ACC112 (cell line): Measurements from ENCODE around the gene SLC17A3.

Source experiments
- H2AFZ ChIP-seq: fragments of 200-600 bp; sonication (generic); one replicate; pipeline ENCODE4 v1.6.0; 2017; ENCODE audit warnings: antibody characterized with exemption, low read length; ENCODE audit not compliant: unreplicated experiment
- H3K27ac ChIP-seq: fragments of 200-600 bp; sonication (generic); 2 replicates; pipeline ENCODE4 v1.5.1; 2014; ENCODE audit warnings: low read depth, mild to moderate bottlenecking, antibody characterized with exemption, low read length, moderate library complexity
- H3K27me3 ChIP-seq: fragments of 200-600 bp; sonication (generic); 2 replicates; pipeline ENCODE4 v1.6.1; 2014; ENCODE audit warnings: mild to moderate bottlenecking, antibody characterized with exemption, low read length, moderate library complexity, mixed read lengths; ENCODE audit not compliant: insufficient read depth
- H3K36me3 ChIP-seq: fragments of 200-600 bp; sonication (generic); 2 replicates; pipeline ENCODE4 v1.6.1; 2016; ENCODE audit warnings: mild to moderate bottlenecking, antibody characterized with exemption, low read length, moderate library complexity, mixed read lengths; ENCODE audit not compliant: insufficient read depth
- H3K4me1 ChIP-seq: fragments of 200-600 bp; sonication (generic); one replicate; pipeline ENCODE4 v1.6.1; 2016; ENCODE audit warnings: low read length, mixed read lengths; ENCODE audit not compliant: insufficient read depth, unreplicated experiment, control insufficient read depth
- H3K4me3 ChIP-seq: fragments of 200-600 bp; sonication (generic); 2 replicates; pipeline ENCODE4 v1.5.1; 2014; ENCODE audit warnings: mild to moderate bottlenecking, low read depth, low read length
- H3K79me2 ChIP-seq: fragments of 200-600 bp; sonication (generic); one replicate; pipeline ENCODE4 v1.6.0; 2016; ENCODE audit warnings: low read length; ENCODE audit not compliant: control insufficient read depth, unreplicated experiment, insufficient read depth

SLC17A3 gene

GRCh38 chr6:25903467-25904099 is 29.5 kb upstream of the SLC17A3 start:
- Histone ChIP-seq H2AFZ (no peak overlapping the region), H3K79me2 (no peaks in the 10 kb centered on the region), H3K36me3 (no peaks in the 10 kb centered on the region), H3K27me3 (no peaks in the 10 kb centered on the region), H3K27ac (no peak overlapping the region), H3K4me1 (no peaks in the 10 kb centered on the region), H3K4me3 (no peak overlapping the region)

DNA sequence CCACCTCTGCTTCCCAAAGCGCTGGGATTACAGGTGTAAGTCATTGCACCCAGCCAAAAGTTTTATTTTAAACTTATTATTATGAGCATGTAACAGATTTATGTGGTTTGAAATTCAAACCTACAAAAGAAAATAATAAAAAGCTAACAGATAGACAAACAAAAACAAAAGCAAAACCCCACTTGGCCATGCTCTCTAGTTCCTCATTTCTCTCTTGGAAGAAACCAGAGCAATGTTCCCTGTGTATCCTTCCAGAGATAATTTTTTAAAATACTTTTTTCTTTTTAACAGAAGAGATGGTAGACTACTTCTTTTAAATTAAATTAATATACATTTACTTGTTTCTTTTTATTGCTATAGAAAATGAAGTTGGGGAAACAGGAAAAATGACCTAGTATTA is 28.0 kb upstream of the SLC17A3 start:
- Histone ChIP-seq H3K27me3 (no peaks in the 10 kb centered on the region), H3K4me3 (no peak overlapping the region), H3K79me2 (no peaks in the 10 kb centered on the region), H2AFZ (no peak overlapping the region), H3K4me1 (no peaks in the 10 kb centered on the region), H3K36me3 (no peaks in the 10 kb centered on the region), H3K27ac (no peak overlapping the region)

DNA sequence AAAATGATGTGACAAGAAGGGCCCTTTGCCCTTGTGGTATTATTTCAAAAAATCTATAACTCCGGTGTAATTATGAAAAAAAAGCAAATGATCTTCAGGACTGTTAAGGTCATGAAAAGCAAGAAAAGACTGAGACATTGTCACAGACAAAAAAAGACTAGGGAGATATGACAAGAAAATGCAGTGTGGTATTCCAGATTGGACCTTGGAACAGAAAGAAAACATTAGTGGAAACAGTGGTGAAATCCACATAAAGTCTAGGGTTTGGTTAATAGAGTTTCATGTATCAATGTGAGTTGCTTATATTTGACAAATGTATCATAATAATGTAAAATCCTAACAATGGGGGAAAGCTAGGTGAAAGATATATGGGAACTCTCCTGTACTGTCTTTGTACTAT is 26.8 kb upstream of the SLC17A3 start:
- Histone ChIP-seq H3K4me3 (no peak overlapping the region), H3K36me3 (no peaks in the 10 kb centered on the region), H3K27ac (no peak overlapping the region), H3K79me2 (no peaks in the 10 kb centered on the region), H3K4me1 (no peaks in the 10 kb centered on the region), H2AFZ (no peak overlapping the region), H3K27me3 (no peaks in the 10 kb centered on the region)

DNA sequence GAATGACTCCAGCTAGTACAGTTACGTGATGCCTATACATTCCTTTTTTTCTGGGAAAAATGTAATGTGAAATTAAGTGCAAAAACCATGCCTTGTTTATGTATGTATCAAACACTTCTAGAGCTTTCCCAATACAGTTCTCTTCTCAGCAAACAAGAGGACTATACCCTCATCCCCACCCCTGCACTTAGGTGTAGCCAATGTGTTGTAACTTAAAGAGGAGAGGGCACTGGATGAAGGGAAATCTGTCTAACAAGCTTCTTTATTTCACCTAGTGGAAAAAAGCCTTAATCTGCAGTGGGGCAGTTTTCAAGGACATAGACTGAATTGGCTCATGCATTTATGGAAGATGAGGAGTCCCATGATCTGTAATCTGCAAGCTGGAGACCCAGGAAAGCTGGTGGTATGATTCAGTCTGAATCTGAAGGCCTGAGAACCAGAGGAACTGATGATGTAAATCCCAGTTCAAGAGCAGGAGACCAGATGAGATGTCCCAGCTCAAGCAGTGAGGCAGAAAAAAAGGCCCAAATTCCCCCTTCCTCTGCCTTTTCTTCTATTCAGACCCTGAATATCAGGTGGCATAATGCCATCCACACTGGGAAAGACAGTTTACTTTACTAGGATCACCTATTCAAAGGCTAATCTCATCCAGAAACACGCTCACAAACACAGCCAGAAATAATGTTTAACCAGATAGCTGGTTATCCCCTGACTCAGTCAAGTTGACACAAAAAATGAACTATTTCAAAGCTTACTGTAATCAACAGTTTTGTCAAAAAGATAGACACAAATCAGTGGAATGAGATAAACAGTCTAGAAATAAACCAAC is 25.8 kb upstream of the SLC17A3 start:
- H3K27ac ChIP-seq = no peak overlapping the region
- no peaks in the 10 kb centered on the region for H3K36me3 ChIP-seq
- H3K4me3 ChIP-seq = no peak overlapping the region
- no peaks in the 10 kb centered on the region for H3K27me3 ChIP-seq
- H2AFZ ChIP-seq = no peak overlapping the region
- no peaks in the 10 kb centered on the region for H3K79me2 ChIP-seq
- no peaks in the 10 kb centered on the region for H3K4me1 ChIP-seq

GRCh38 chr6:25899123-25899522 is 25.1 kb upstream of the SLC17A3 start:
- Histone ChIP-seq H3K79me2 (no peaks in the 10 kb centered on the region), H2AFZ (no peak overlapping the region), H3K4me1 (no peaks in the 10 kb centered on the region), H3K27me3 (no peaks in the 10 kb centered on the region), H3K27ac (no peak overlapping the region), H3K36me3 (no peaks in the 10 kb centered on the region), H3K4me3 (no peak overlapping the region)

DNA sequence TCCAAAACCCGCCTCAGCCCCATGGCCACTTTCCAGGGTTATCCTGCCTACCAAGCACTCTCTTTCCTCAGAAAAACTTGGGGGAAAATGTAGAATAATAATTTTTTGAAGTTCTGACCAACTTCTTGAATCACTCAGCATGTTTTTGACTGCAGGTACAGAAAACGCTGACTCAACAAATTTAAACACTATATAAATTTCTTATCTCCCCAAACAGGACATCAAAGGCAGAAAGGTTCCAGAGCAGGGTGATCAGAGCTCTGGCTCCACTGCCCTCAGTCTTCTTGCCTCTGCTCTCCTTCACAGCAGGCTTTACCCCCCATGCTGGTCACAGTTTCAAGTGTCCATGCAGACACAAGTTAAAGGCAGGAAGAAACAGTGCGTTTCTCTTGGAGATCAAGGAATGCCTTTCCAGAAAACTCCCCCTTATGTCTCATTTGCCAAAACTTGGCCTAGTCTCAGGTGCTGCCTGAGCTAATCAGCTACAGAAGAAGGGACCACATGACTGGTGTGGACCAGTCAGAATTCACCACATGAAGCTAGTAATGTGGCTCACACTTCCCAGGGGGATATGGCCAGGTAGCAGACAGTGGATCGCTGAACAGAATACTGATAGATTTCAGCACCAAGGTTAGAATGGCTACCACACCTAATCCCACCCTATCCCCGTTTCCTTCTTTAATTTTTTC is 24.4 kb upstream of the SLC17A3 start:
- Histone ChIP-seq H2AFZ (no peak overlapping the region), H3K4me1 (no peaks in the 10 kb centered on the region), H3K79me2 (no peaks in the 10 kb centered on the region), H3K4me3 (no peak overlapping the region), H3K27me3 (no peaks in the 10 kb centered on the region), H3K36me3 (no peaks in the 10 kb centered on the region), H3K27ac (no peak overlapping the region)

DNA sequence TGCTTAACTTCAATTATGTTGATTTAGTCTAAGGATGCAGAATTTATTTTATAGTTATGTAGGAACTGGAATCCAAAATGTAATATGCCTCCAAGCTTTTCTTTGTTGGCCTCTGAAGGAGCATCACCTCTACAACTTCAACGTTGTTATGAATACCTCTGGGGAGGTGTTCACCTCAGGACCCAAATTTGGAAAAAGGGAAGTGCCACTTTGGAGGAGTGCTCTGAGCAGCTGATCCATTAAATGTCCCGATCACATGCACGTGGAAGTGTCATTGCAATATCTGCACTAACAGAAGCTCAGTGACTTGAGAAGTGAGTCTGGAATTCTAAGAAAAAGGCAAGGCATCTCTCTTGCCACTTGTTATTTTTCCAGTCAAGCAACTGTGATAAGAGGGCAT is 22.2 kb upstream of the SLC17A3 start:
- Histone ChIP-seq H3K27ac (no peak overlapping the region), H3K4me3 (no peak overlapping the region), H2AFZ (no peak overlapping the region), H3K79me2 (no peaks in the 10 kb centered on the region), H3K4me1 (no peaks in the 10 kb centered on the region), H3K36me3 (no peaks in the 10 kb centered on the region), H3K27me3 (no peaks in the 10 kb centered on the region)

DNA sequence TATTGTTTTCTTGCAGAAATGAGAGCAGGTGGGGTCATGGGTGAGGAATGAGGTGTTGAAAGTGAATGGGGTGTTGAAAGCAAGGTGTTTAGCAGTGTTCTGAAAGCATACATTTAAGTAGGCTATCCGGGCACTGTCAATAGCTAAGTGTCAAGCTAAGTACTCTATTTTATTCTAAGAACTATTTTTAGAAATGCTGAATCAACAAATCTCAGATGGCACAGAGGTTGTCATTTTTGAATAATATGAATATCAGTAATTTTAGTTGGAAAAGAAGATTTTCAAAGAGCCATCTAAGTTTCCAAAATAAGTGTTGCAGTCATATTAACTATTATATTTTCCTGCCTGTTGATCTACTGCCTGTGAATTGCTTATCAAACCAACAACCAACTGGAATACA is 21.7 kb upstream of the SLC17A3 start:
- no peaks in the 10 kb centered on the region for H3K36me3 ChIP-seq
- no peaks in the 10 kb centered on the region for H3K79me2 ChIP-seq
- no peak overlapping the region for H3K4me3 ChIP-seq
- no peaks in the 10 kb centered on the region for H3K27me3 ChIP-seq
- H2AFZ ChIP-seq = no peak overlapping the region
- H3K27ac ChIP-seq = no peak overlapping the region
- H3K4me1 ChIP-seq = no peaks in the 10 kb centered on the region

GRCh38 chr6:25893778-25894177 is 19.7 kb upstream of the SLC17A3 start:
- H3K27me3 ChIP-seq = no peaks in the 10 kb centered on the region
- H3K27ac ChIP-seq = no peak overlapping the region
- no peak overlapping the region for H3K4me3 ChIP-seq
- H3K4me1 ChIP-seq = no peaks in the 10 kb centered on the region
- H3K36me3 ChIP-seq = no peaks in the 10 kb centered on the region
- no peaks in the 10 kb centered on the region for H3K79me2 ChIP-seq
- H2AFZ ChIP-seq = no peak overlapping the region

- Histone ChIP-seq H3K79me2 (no peaks in the 10 kb centered on the region), H3K4me3 (no peak overlapping the region), H3K27ac (no peak overlapping the region), H3K27me3 (no peaks in the 10 kb centered on the region), H3K36me3 (no peaks in the 10 kb centered on the region), H3K4me1 (no peaks in the 10 kb centered on the region), H2AFZ (no peak overlapping the region)
Observed at GRCh38 chr6:25892877-25893276, 18.8 kb upstream of the SLC17A3 start.
